Tibial artery (tissue), 4 donors: Measurements from ENCODE around the gene SNURF.
"Not testable (repeated sequence)": the region's sequence is repeated elsewhere in the genome, so short reads cannot be mapped to it uniquely, and the experiment has no call there.

ENCODE experiments used
- DNase-seq, 2 donors: peaks; one replicate each; pipeline ENCODE4 v3.0.0-alpha.2; 2019
- H3K27ac ChIP-seq, 2 donors: fragments of 200-600 bp; sonication (generic) in 1 of 2; 1 replicate in 1 of 2; 2 replicates in 1 of 2; pipeline ENCODE4 v1.5.1; 2018 to 2019; ENCODE audit warnings: mild to moderate bottlenecking in 1 of 2
- H3K27me3 ChIP-seq, 2 donors: fragments of 200-600 bp; sonication (generic) in 1 of 2; one replicate each; pipeline versions ENCODE4 v1.5.1 to v1.6.0; 2016 to 2019
- H3K36me3 ChIP-seq, 3 donors: fragments of 200-600 bp; sonication (generic) in 2 of 3; one replicate each; pipeline ENCODE4 v1.5.1; 2016 to 2019; ENCODE audit warnings: mild to moderate bottlenecking in 2 of 3
- H3K4me1 ChIP-seq, 4 donors: fragments of 200-600 bp; sonication (generic) in 2 of 4; 1 replicate in 3 of 4; 2 replicates in 1 of 4; pipeline ENCODE4 v1.5.1; 2016 to 2019
- H3K4me3 ChIP-seq, 2 donors: fragments of 200-600 bp; sonication (generic) in 1 of 2; 1 replicate in 1 of 2; 2 replicates in 1 of 2; pipeline ENCODE4 v1.5.1; 2018 to 2019; ENCODE audit warnings: mild to moderate bottlenecking in 2 of 2
- H3K9me3 ChIP-seq, 3 donors: fragments of 200-600 bp; sonication (generic) in 1 of 3; one replicate each; pipeline ENCODE4 v1.5.1; 2016 to 2019
- CTCF ChIP-seq, 2 experiments: fragments of 200-600 bp in 1 of 2; fragments of 450-650 bp in 1 of 2; IDR thresholded peaks; one replicate each; pipeline ENCODE4 v1.5.1; 2017 to 2019; ENCODE audit warnings: antibody characterized with exemption in 2 of 2, mild to moderate bottlenecking in 1 of 2, moderate library complexity in 1 of 2
- intact Hi-C: fragments of 100-400 bp; cut with DNase I; formaldehyde crosslinking; loops from one replicate; pipeline ENCODE4 v1.15.0; 2023; ENCODE audit warnings: low total_unique reads

Gene SNURF

GRCh38 chr15:24971772-24972171 lies 17.0 kb downstream of the SNURF start:
- Histone ChIP-seq H3K36me3 (peaks cover 84 to 96% (median 86%) of the 10 kb centered on the region in 3 donors), H3K9me3 (peaks cover 0 to 51% (median 7%) of the 10 kb centered on the region in 3 donors), H3K4me1 (no peaks in the 10 kb centered on the region), H3K4me3 (no peak overlapping the region), H3K27me3 (no peaks in the 10 kb centered on the region), H3K27ac (no peak overlapping the region)
- intact Hi-C loops, result no loop called here
- no peak for DNase-seq
- TF ChIP-seq CTCF (IDR thresholded peaks at IDR 0.05), result no peak

GRCh38 chr15:24972707-24973106 lies 17.9 kb downstream of the SNURF start:
- H3K4me1 ChIP-seq, H3K4me3 ChIP-seq, intact Hi-C loops, H3K27me3 ChIP-seq, DNase-seq, H3K27ac ChIP-seq: not testable (repeated sequence)
- Histone ChIP-seq H3K9me3 (peaks cover 0 to 51% (median 0%) of the 10 kb centered on the region in 3 donors), H3K36me3 (peaks cover 86 to 96% (median 86%) of the 10 kb centered on the region in 3 donors)

- H3K36me3 ChIP-seq, result peaks cover 89 to 98% (median 94%) of the 10 kb centered on the region in 3 donors
- no peak for TF ChIP-seq CTCF (IDR thresholded peaks at IDR 0.05)
Measured at GRCh38 chr15:24976932-24977331, 22.1 kb downstream of the SNURF start.

GRCh38 chr15:24977686-24978085 lies 22.9 kb downstream of the SNURF start:
- Histone ChIP-seq H3K4me1 (no peaks in the 10 kb centered on the region), H3K27me3 (no peaks in the 10 kb centered on the region), H3K36me3 (peaks cover 94 to 100% (median 98%) of the 10 kb centered on the region in 3 donors), H3K27ac (no peak overlapping the region), H3K9me3 (peaks cover 0 to 74% (median 14%) of the 10 kb centered on the region in 3 donors), H3K4me3 (no peak overlapping the region)
- TF ChIP-seq CTCF (IDR thresholded peaks at IDR 0.05), result no peak
- no peak for DNase-seq
- intact Hi-C loops, result no loop called here

More at GRCh38 chr15:24976932-24977331, 22.1 kb downstream of the SNURF start:
- Histone ChIP-seq H3K4me3 (no peak overlapping the region), H3K27me3 (no peaks in the 10 kb centered on the region), H3K9me3 (peaks cover 0 to 69% (median 14%) of the 10 kb centered on the region in 3 donors), H3K27ac (no peak overlapping the region), H3K4me1 (no peaks in the 10 kb centered on the region)
- no peak for DNase-seq
- intact Hi-C loops, result no loop called here

- Histone ChIP-seq H3K36me3 (peaks cover 79 to 99% (median 91%) of the 10 kb centered on the region in 3 donors), H3K4me1 (no peaks in the 10 kb centered on the region), H3K4me3 (no peak overlapping the region), H3K9me3 (peaks cover 0 to 83% (median 20%) of the 10 kb centered on the region in 3 donors), H3K27me3 (no peaks in the 10 kb centered on the region), H3K27ac (no peak overlapping the region)
- intact Hi-C loops, result no loop called here
- no peak for DNase-seq
- no peak for TF ChIP-seq CTCF (IDR thresholded peaks at IDR 0.05)
Measured at GRCh38 chr15:24985224-24985623, 30.4 kb downstream of the SNURF start.

- intact Hi-C loops, result no loop called here
- H3K36me3 ChIP-seq, result peaks cover 71 to 98% (median 85%) of the 10 kb centered on the region in 3 donors
- DNase-seq, result no peak
- no peak overlapping the region for H3K27ac ChIP-seq
- TF ChIP-seq CTCF (IDR thresholded peaks at IDR 0.05), result no peak
- H3K4me1 ChIP-seq, result no peaks in the 10 kb centered on the region
- H3K4me3 ChIP-seq, result no peak overlapping the region
- H3K9me3 ChIP-seq, result peaks cover 0 to 84% (median 13%) of the 10 kb centered on the region in 3 donors
- H3K27me3 ChIP-seq, result no peaks in the 10 kb centered on the region
Measured at GRCh38 chr15:24986653-24987052, 31.9 kb downstream of the SNURF start.
